CD4-positive, alpha-beta T cell treated with Interleukin-4 for 1 hour (primary cell): ENCODE results near the gene EPSTI1.

Source experiments
- DNase-seq, 2 donors: peaks; one replicate each; pipeline ENCODE4 v3.0.0-alpha.2; 2020 to 2022

EPSTI1 gene

GRCh38 chr13:43005460-43006236 lies 13.6 kb upstream of the EPSTI1 start:
- no peak for DNase-seq

- no peak for DNase-seq
Measured at GRCh38 chr13:43003729-43004128, 11.7 kb upstream of the EPSTI1 start.

GRCh38 chr13:43003010-43003409 lies 11.0 kb upstream of the EPSTI1 start:
- no peak for DNase-seq

- DNase-seq, result no peak
Measured at GRCh38 chr13:43002021-43002420, 10.0 kb upstream of the EPSTI1 start.

- no peak for DNase-seq
Measured at GRCh38 chr13:43000676-43001075, 8.6 kb upstream of the EPSTI1 start.

- DNase-seq, result no peak
Measured at GRCh38 chr13:42999491-42999890, 7.5 kb upstream of the EPSTI1 start.

GRCh38 chr13:42997381-42997780 lies 5.3 kb upstream of the EPSTI1 start:
- no peak for DNase-seq

- no peak for DNase-seq
Measured at GRCh38 chr13:42996584-42996983, 4.5 kb upstream of the EPSTI1 start.

- DNase-seq, result no peak
Measured at GRCh38 chr13:42994878-42995277, 2.8 kb upstream of the EPSTI1 start.

GRCh38 chr13:42992764-42993122 lies 702 bp upstream of the EPSTI1 start:
- peak in 1 of 2 donors; percentile 16 for DNase-seq

- peak; percentile 16 to 23 for DNase-seq
Measured at GRCh38 chr13:42991233-42991897, 676 bp downstream of the EPSTI1 start.

- peak in 1 of 2 donors; percentile 75 for DNase-seq
Measured at GRCh38 chr13:42990291-42991232, 1.5 kb downstream of the EPSTI1 start.

- no peak for DNase-seq
Measured at GRCh38 chr13:42986176-42986574, 5.9 kb downstream of the EPSTI1 start.

- no peak for DNase-seq
Measured at GRCh38 chr13:42985312-42986175, 6.5 kb downstream of the EPSTI1 start.

- no peak for DNase-seq
Measured at GRCh38 chr13:42984691-42985090, 7.3 kb downstream of the EPSTI1 start.

- no peak for DNase-seq
Measured at GRCh38 chr13:42984026-42984425, 8.0 kb downstream of the EPSTI1 start.

- DNase-seq, result no peak
Measured at GRCh38 chr13:42981853-42982252, 10.2 kb downstream of the EPSTI1 start.

- DNase-seq, result no peak
Measured at GRCh38 chr13:42981317-42981716, 10.7 kb downstream of the EPSTI1 start.

- DNase-seq, result no peak
Measured at GRCh38 chr13:42977219-42977659, 14.8 kb downstream of the EPSTI1 start.

GRCh38 chr13:42976066-42976465 lies 16.0 kb downstream of the EPSTI1 start:
- DNase-seq, result no peak

GRCh38 chr13:42973581-42973980 lies 18.5 kb downstream of the EPSTI1 start:
- no peak for DNase-seq

- DNase-seq, result no peak
Measured at GRCh38 chr13:42971691-42972347, 20.2 kb downstream of the EPSTI1 start.
